Testis (tissue), 2 donors: ENCODE data around the gene LRRC49.

Source experiments
- CTCF ChIP-seq, 3 experiments: fragments of 450-650 bp in 2 of 3; fragments of 200-600 bp in 1 of 3; sonication (generic) in 1 of 3; IDR thresholded peaks; one replicate each; pipeline ENCODE4 v1.5.1; 2016 to 2019; ENCODE audit warnings: antibody characterized with exemption in 3 of 3, mild to moderate bottlenecking in 2 of 3, moderate library complexity in 1 of 3
- POLR2A ChIP-seq: fragments of 450-650 bp; IDR thresholded peaks from one replicate; pipeline ENCODE4 v1.6.1; 2017; ENCODE audit warnings: antibody characterized with exemption, mild to moderate bottlenecking, moderate library complexity

- TF ChIP-seq CTCF (IDR thresholded peaks at IDR 0.05) (no peak), POLR2A (no peak)
Observed at GRCh38 chr15:70964058-70964457, 71.4 kb downstream of the LRRC49 start.
